Measurements from ENCODE around the gene MORN3.
"Not testable (repeated sequence)": the region's sequence is repeated elsewhere in the genome, so short reads cannot be mapped to it uniquely, and the experiment has no call there.

MORN3 gene

DNA sequence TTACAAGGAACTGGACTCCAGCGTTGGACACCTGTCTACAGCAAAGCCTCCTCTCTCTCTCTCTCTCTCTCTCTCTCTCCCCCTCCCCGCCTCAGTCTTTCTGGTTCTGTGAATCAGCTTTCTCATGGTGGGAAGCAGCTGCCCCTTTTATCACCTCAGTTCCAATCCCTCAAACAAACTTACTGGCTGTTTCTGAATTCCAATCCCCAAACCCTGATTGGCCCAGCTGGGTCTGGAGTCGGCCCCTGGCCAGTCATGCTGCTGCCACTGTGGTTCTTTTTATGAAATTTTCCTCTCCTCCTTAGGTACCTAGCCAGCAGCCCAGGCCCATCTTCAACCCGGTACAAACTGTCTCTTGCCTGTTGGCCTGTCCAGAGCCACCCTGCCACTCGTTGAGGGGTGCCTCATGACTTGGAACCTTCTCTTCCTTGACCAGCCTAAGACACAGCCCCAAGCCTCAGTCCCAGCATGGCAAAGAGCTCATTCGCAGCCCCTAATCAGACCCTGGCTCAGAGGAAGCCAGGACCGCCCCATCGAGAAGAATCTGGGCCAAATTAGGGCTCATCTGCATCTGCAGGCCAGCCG lies 9.4 kb upstream of the MORN3 start:
- no peak overlapping the region for H3K4me3 ChIP-seq (replicated peaks; ENCODE audit: low read depth, low read length)
- DNase-seq (ENCODE audit: low read depth): no peak
- TF ChIP-seq, protein P1, sequence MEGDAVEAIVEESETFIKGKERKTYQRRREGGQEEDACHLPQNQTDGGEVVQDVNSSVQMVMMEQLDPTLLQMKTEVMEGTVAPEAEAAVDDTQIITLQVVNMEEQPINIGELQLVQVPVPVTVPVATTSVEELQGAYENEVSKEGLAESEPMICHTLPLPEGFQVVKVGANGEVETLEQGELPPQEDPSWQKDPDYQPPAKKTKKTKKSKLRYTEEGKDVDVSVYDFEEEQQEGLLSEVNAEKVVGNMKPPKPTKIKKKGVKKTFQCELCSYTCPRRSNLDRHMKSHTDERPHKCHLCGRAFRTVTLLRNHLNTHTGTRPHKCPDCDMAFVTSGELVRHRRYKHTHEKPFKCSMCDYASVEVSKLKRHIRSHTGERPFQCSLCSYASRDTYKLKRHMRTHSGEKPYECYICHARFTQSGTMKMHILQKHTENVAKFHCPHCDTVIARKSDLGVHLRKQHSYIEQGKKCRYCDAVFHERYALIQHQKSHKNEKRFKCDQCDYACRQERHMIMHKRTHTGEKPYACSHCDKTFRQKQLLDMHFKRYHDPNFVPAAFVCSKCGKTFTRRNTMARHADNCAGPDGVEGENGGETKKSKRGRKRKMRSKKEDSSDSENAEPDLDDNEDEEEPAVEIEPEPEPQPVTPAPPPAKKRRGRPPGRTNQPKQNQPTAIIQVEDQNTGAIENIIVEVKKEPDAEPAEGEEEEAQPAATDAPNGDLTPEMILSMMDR (IDR thresholded peaks at IDR 0.05; ENCODE audit: low read length, missing control alignments): no peak

DNA sequence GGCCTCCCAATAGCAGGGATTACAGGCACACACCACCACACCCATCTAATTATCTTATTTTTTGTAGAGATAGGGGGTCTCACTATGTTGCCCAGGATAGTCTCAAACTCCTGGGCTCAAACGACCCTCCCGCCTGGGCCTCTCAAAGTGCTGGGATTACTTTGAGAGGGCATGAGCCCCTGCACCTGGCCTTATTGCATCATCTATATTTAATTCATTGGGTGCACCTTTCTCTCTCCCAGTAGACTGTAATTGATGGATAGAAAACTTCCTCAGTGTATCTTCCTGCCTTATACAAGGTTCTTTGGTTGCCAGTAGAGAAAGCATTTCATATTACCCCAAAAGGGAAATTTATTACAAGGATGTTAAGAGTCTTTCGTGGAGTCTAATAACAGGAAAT lies 8.9 kb upstream of the MORN3 start:
- no peak overlapping the region for H3K4me3 ChIP-seq (replicated peaks; ENCODE audit: low read depth, low read length)
- TF ChIP-seq, protein P1 (IDR thresholded peaks at IDR 0.05; ENCODE audit: low read length, missing control alignments): no peak
- DNase-seq (ENCODE audit: low read depth): no peak

DNA sequence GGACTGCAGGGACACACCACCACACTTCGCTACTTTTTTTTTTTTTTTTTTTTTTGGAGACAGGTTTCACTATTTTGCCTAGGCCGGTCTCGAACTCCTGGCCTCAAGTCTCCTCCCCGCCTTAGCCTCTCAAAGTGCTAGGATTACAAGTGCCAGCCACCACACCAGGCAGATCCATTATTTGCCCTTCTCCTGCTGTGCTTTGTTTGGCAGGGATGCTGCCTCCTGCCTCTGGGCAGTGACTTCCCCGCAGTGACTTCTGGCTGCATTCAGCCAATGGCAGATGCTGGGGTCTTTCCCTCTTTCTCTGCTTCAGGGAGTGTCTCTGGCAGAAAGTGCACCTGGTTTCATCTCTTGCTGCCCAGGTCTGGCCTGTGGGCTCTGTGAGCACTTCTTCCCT lies 6.7 kb upstream of the MORN3 start:
- no peak for DNase-seq (ENCODE audit: low read depth)
- no peak overlapping the region for H3K4me3 ChIP-seq (replicated peaks; ENCODE audit: low read depth, low read length)
- TF ChIP-seq, protein P1 (IDR thresholded peaks at IDR 0.05; ENCODE audit: low read length, missing control alignments): no peak

DNA sequence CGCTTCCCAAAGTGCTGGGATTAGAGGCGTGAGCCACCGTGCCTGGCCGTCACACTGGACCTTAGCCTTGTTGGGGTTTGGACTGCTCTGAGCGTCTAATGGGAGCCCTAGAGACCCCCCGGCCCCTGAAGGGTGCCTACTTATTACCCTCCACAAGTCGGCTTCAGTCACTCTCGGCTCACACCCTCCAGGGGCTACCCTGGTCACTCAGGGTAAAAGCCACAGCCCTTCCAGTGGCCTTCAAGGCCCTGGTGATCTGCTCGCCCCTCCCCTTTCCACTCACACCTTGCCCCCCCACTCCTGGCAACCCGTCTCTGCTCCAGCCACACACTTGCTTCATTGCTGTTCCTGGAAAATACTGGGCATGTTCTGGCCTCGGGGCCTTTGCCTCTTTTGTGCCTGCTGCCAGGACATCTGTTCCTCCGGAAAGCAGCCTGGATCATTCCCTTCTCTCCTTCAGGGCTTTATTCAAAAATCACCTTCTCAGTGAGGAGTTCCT lies 3.6 kb upstream of the MORN3 start:
- no peak for DNase-seq (ENCODE audit: low read depth)
- TF ChIP-seq, protein P1 (IDR thresholded peaks at IDR 0.05; ENCODE audit: low read length, missing control alignments): no peak
- no peak overlapping the region for H3K4me3 ChIP-seq (replicated peaks; ENCODE audit: low read depth, low read length)

- TF ChIP-seq, protein P1 (IDR thresholded peaks at IDR 0.05; ENCODE audit: low read length, missing control alignments): peak; percentile 67
- H3K4me3 ChIP-seq (replicated peaks; ENCODE audit: low read depth, low read length): no peak overlapping the region
- peak; percentile 58 for DNase-seq (ENCODE audit: low read depth)
These were observed 519 bp downstream of the MORN3 start for GRCh38 chr12:121668750-121669520.

DNA sequence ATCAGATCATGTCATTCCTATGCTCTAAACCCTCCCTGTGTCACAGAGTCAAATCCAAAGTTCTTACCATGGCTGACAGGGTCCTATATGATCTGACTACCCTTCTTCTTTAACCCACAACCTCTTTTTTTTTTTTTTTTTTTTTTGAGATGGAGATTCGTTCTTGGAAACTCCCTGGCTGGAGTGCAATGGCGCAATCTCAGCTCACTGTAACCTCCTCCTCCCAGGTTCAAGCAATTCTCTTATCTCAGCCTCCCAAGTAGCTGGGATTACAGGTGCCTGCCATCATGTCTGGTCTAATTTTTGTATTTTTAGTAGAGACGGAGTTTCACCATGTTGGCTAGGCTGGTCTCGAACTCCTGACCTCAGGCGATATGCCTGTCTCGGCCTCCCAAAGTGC lies 2.6 kb downstream of the MORN3 start:
- not testable (repeated sequence) for H3K4me3 ChIP-seq (replicated peaks; ENCODE audit: low read depth, low read length)
- DNase-seq (ENCODE audit: low read depth): peak; percentile 18

DNA sequence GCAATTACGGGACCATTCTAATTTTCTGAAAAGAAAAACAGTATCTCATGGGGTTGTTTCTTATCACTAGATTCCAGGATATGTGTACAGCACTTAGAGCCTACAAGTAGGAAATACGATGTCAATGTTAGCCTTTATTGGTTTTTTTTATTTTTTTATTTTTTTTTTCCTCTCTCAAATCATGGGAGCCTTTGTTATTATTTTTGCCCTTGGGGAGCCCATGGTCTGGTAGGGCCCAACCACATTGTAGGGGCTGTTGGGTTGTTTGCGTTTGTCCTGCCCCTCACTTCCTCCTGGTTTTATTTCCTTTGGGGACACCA lies 5.9 kb downstream of the MORN3 start:
- no peak for DNase-seq (ENCODE audit: low read depth)
- TF ChIP-seq, protein P1 (IDR thresholded peaks at IDR 0.05; ENCODE audit: low read length, missing control alignments): no peak
- H3K4me3 ChIP-seq (replicated peaks; ENCODE audit: low read depth, low read length): no peak overlapping the region

GRCh38 chr12:121661353-121662105 lies 7.9 kb downstream of the MORN3 start:
- H3K4me3 ChIP-seq (replicated peaks; ENCODE audit: low read depth, low read length); DNase-seq (ENCODE audit: low read depth): not testable (repeated sequence)

All from fibroblast of pulmonary artery (primary cell).